GM18909 (cell line): Measurements from ENCODE around the gene RTL1.

Source experiments
- ATAC-seq: cut with Tn5 transposase; IDR thresholded peaks from one replicate; pipeline ENCODE4 v1.9.1; 2021; ENCODE audit warnings: mild to moderate bottlenecking; ENCODE audit not compliant: unreplicated experiment, poor library complexity

The RTL1 gene

GRCh38 chr14:100882991-100883788 is 20.3 kb downstream of the RTL1 start:
- no peak for ATAC-seq

GRCh38 chr14:100882026-100882967 is 21.2 kb downstream of the RTL1 start:
- ATAC-seq, result no peak

GRCh38 chr14:100881211-100882025 is 22.1 kb downstream of the RTL1 start:
- ATAC-seq, result no peak

- no peak for ATAC-seq
Observed at GRCh38 chr14:100880271-100881101, 23.0 kb downstream of the RTL1 start.

GRCh38 chr14:100879782-100880181 is 23.7 kb downstream of the RTL1 start:
- no peak for ATAC-seq

GRCh38 chr14:100879194-100879593 is 24.3 kb downstream of the RTL1 start:
- ATAC-seq, result no peak

GRCh38 chr14:100878271-100879146 is 25.0 kb downstream of the RTL1 start:
- ATAC-seq, result no peak

GRCh38 chr14:100875861-100876590 is 27.5 kb downstream of the RTL1 start:
- no peak for ATAC-seq

GRCh38 chr14:100875126-100875525 is 28.4 kb downstream of the RTL1 start:
- no peak for ATAC-seq

- ATAC-seq, result no peak
Observed at GRCh38 chr14:100874411-100875091, 29.0 kb downstream of the RTL1 start.

GRCh38 chr14:100874051-100874410 is 29.5 kb downstream of the RTL1 start:
- ATAC-seq, result no peak

- ATAC-seq, result no peak
Observed at GRCh38 chr14:100873096-100873482, 30.4 kb downstream of the RTL1 start.

- no peak for ATAC-seq
Observed at GRCh38 chr14:100872259-100873095, 31.0 kb downstream of the RTL1 start.

- no peak for ATAC-seq
Observed at GRCh38 chr14:100871234-100872186, 32.0 kb downstream of the RTL1 start.

GRCh38 chr14:100868621-100869370 is 34.7 kb downstream of the RTL1 start:
- no peak for ATAC-seq
